Heart right ventricle (tissue), 16 donors: ENCODE data around the gene CD27. TPM values are rescaled to one million over a fixed set of nuclear protein-coding genes. Genes with fewer than 3 reads are reported as not detected.

Experiments
- ATAC-seq, 8 donors: fragments of 200-7000 bp; cut with Tn5 transposase; one replicate each; pipeline ENCODE4 v1.9.1; 2020; ENCODE audit warnings: mild to moderate bottlenecking in 8 of 8, moderate library complexity in 8 of 8, moderate number of reproducible peaks in 1 of 8
- DNase-seq, 2 donors: peaks; one replicate each; pipeline ENCODE4 v3.0.0-alpha.2; 2020
- H3K27ac ChIP-seq, 10 donors: fragments of 200-600 bp; sonication (generic) in 2 of 10; one replicate each; pipeline versions ENCODE4 v1.5.0 to v1.8.0; 2020 to 2022; ENCODE audit warnings: mild to moderate bottlenecking in 3 of 10
- H3K27me3 ChIP-seq, 7 donors: fragments of 200-600 bp; one replicate each; pipeline ENCODE4 v1.8.0; 2021 to 2022; ENCODE audit warnings: mild to moderate bottlenecking in 2 of 7
- H3K36me3 ChIP-seq, 9 donors: fragments of 200-600 bp; sonication (generic) in 1 of 9; one replicate each; pipeline versions ENCODE4 v1.5.0 to v1.8.0; 2020 to 2022; ENCODE audit warnings: mild to moderate bottlenecking in 2 of 9
- H3K4me1 ChIP-seq, 9 donors: fragments of 200-600 bp; sonication (generic) in 1 of 9; one replicate each; pipeline versions ENCODE4 v1.5.0 to v1.8.0; 2020 to 2022; ENCODE audit warnings: mild to moderate bottlenecking in 4 of 9
- H3K4me3 ChIP-seq, 10 donors: fragments of 200-600 bp; sonication (generic) in 2 of 10; one replicate each; pipeline versions ENCODE4 v1.5.0 to v1.8.0; 2020 to 2022; ENCODE audit warnings: mild to moderate bottlenecking in 7 of 10, moderate library complexity in 2 of 10
- H3K9me3 ChIP-seq, 11 donors: fragments of 200-600 bp in 10 of 11; sonication (generic) in 2 of 11; one replicate each; pipeline versions ENCODE4 v1.5.0 to v1.8.0; 2013 to 2022; ENCODE audit warnings: mild to moderate bottlenecking in 2 of 11, control low read depth in 1 of 11, moderate library complexity in 1 of 11
- CTCF ChIP-seq, 9 donors: fragments of 200-600 bp; sonication (generic) in 2 of 9; IDR thresholded peaks; one replicate each; pipeline versions ENCODE4 v1.5.0 to v1.8.0; 2021 to 2022; ENCODE audit warnings: antibody characterized with exemption in 9 of 9, mild to moderate bottlenecking in 5 of 9, moderate library complexity in 1 of 9
- WGBS, 2 donors: extraction: QIAGEN DNeasy Blood & Tissue Kit; methylation state at CpG; one replicate each; pipeline ENCODE4 v1.1.7; 2013; ENCODE audit warnings: inconsistent platforms in 1 of 2; 5-methylcytosine and 5-hydroxymethylcytosine counted together
- intact Hi-C, 10 donors: fragments of 100-400 bp; cut with DNase I; formaldehyde crosslinking; loops; one replicate each; pipeline versions ENCODE4 v1.11.1 to v1.14.2; 2022
- polyA plus RNA-seq, 2 donors: library from polyadenylated mRNA; stranded (reverse); fragments of 200-250 nt; gene quantifications; one replicate each; pipeline ENCODE4 v1.2.3, GENCODE V29; 2013
- total RNA-seq, 10 donors: library from RNA; stranded (reverse); fragmentation: NEBNext Ultra II Directional in 3 of 10; extraction: Animal tissue kit (Norgen Biotek cat#: 25700) in 3 of 10; gene quantifications; one replicate each; pipeline versions ENCODE4 v1.2.1 to v1.2.4, GENCODE V29; 2021 to 2023
- donor health status: Arrhythmogenic right ventricular cardiomyopathy.
- donor health status: ischemic (EF 13 %, LVEDD 7.1; RV severe dilation, severe dysfunction).
- donor health status: healthy with polysubstance abuse.
- donor health status: DM: no; HTN: yes; CAD: no.
- donor health status: DM: no; HTN: no; CAD: no.
- donor health status: ischemic (EF 25% LVEDD 6.9; RV normal size, moderate dysfunction).
- donor health status: ischemic (EF 25% LVEDD 5.7; RV mildly dilated, moderate dysfunction).
- donor health status: healthy.
- donor health status: DM: yes; HTN: yes; CAD: no.
- donor health status: Ischemic cardiomyopathy.
- donor health status: ischemic (EF 35%, LVEDD 5.7; RV mildly dilated, moderate dysfunction).
- donor health status: nonischemic (EF 11% LVEDD 7.7; RV severe dilation, severe dysfunction).
- donor health status: DM: yes; HTN: yes; CAD: no.
- donor health status: PGD.
- donor health status: ischemic (EF 29% LVEDD 5.4; RV normal size, mild dysfunction).
- donor health status: nonischemic (EF 23%, LVEDD 6.1; RV moderate dilation, normal function).

CD27 gene
- total and polyA plus RNA-seq, 12 donors: 0.28 to 3.4 (median 0.32) TPM; not detected in 6

GRCh38 chr12:6463216-6463615 lies 18.5 kb downstream of the CD27 start:
- 64 to 76% methylated on average over 7 of the region's 7 CpGs for WGBS, 2 donors
- DNase-seq (no peak), ATAC-seq (no peak)
- Histone ChIP-seq H3K4me1 (peaks cover 0 to 78% (median 12%) of the 10 kb centered on the region in 9 donors), H3K27ac (peak overlapping the region in 4 of 10 donors; percentile 7 to 89 (median 42)), H3K36me3 (peaks cover 0 to 85% (median 51%) of the 10 kb centered on the region in 9 donors), H3K27me3 (no peaks in the 10 kb centered on the region), H3K9me3 (no peaks in the 10 kb centered on the region), H3K4me3 (no peak overlapping the region)
- intact Hi-C loops: loop anchor here in 8 of 10 donors (5.0 to 10.0 kb wide), 5 partner anchors 36 to 138 kb away; no protein-coding TSS in a partner anchor
- no peak for TF ChIP-seq CTCF (IDR thresholded peaks at IDR 0.05)

GRCh38 chr12:6463858-6464257 lies 19.1 kb downstream of the CD27 start:
- peaks cover 0 to 78% (median 45%) of the 10 kb centered on the region in 9 donors for H3K36me3 ChIP-seq
- H3K27me3 ChIP-seq: no peaks in the 10 kb centered on the region
- DNase-seq: no peak
- H3K4me3 ChIP-seq: no peak overlapping the region
- intact Hi-C loops: loop anchor here in 9 of 10 donors (2.0 to 10.0 kb wide), 8 partner anchors 37 to 139 kb away; no protein-coding TSS in a partner anchor
- peaks cover under 1 to 84% (median 17%) of the 10 kb centered on the region in 9 donors for H3K4me1 ChIP-seq
- H3K27ac ChIP-seq: peak overlapping the region in 3 of 10 donors; percentile 7 to 89 (median 16)
- WGBS, 2 donors: 89 to 91% methylated on average over 6 of the region's 6 CpGs
- no peak for ATAC-seq
- no peak for TF ChIP-seq CTCF (IDR thresholded peaks at IDR 0.05)
- H3K9me3 ChIP-seq: no peaks in the 10 kb centered on the region

GRCh38 chr12:6464531-6464930 lies 19.8 kb downstream of the CD27 start:
- 94 to 96% methylated on average over 8 of the region's 8 CpGs for WGBS, 2 donors
- intact Hi-C loops: loop anchor here in 9 of 10 donors (2.0 to 10.0 kb wide), 8 partner anchors 37 to 140 kb away; no protein-coding TSS in a partner anchor

More at GRCh38 chr12:6464531-6464930, 19.8 kb downstream of the CD27 start:
- Histone ChIP-seq H3K36me3 (peaks cover 0 to 72% (median 40%) of the 10 kb centered on the region in 9 donors), H3K27me3 (no peaks in the 10 kb centered on the region), H3K9me3 (no peaks in the 10 kb centered on the region), H3K4me3 (no peak overlapping the region), H3K4me1 (peaks cover 3 to 87% (median 24%) of the 10 kb centered on the region in 9 donors), H3K27ac (peak overlapping the region in 1 of 10 donors; percentile 89)
- ATAC-seq (no peak), DNase-seq (no peak)
- TF ChIP-seq CTCF (IDR thresholded peaks at IDR 0.05): no peak
